ENCODE measurements around the gene TIA1.

DNA sequence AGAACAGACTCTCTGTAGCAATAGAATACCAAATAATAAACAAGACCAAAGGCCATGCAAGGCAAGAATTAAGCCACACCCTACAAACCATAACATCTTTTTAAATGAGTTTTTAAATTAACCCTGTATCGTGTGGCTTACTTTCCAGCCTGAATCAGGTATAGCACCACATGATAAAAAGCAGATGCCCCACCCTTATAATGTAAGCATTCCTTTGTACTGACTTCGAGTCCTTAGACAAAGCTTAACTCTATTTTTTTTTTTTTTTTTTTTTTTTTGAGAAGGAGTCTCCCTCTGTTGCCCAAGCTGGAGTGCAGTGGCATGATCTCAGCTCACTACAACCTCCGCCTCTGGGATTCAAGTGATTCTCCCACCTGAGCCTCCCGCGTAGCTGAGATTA is 55.9 kb downstream of the TIA1 start:
- no peak for TF ChIP-seq POLR2A (IDR thresholded peaks at IDR 0.05)
- no peak for TF ChIP-seq CTCF (IDR thresholded peaks at IDR 0.05)
